ENCODE data around the gene CCDC159.
"Not testable (repeated sequence)": the region's sequence is repeated elsewhere in the genome, so short reads cannot be mapped to it uniquely, and the experiment has no call there.

Gene CCDC159

GRCh38 chr19:11365557-11366117, 19.3 kb downstream of the CCDC159 start:
- no peak for DNase-seq (ENCODE audit: low read depth, low spot score)

GRCh38 chr19:11367528-11367927, 21.2 kb downstream of the CCDC159 start:
- no peak for DNase-seq (ENCODE audit: low read depth, low spot score)

- no peak for DNase-seq (ENCODE audit: low read depth, low spot score)
Observed at GRCh38 chr19:11370744-11371143, 24.4 kb downstream of the CCDC159 start.

DNA sequence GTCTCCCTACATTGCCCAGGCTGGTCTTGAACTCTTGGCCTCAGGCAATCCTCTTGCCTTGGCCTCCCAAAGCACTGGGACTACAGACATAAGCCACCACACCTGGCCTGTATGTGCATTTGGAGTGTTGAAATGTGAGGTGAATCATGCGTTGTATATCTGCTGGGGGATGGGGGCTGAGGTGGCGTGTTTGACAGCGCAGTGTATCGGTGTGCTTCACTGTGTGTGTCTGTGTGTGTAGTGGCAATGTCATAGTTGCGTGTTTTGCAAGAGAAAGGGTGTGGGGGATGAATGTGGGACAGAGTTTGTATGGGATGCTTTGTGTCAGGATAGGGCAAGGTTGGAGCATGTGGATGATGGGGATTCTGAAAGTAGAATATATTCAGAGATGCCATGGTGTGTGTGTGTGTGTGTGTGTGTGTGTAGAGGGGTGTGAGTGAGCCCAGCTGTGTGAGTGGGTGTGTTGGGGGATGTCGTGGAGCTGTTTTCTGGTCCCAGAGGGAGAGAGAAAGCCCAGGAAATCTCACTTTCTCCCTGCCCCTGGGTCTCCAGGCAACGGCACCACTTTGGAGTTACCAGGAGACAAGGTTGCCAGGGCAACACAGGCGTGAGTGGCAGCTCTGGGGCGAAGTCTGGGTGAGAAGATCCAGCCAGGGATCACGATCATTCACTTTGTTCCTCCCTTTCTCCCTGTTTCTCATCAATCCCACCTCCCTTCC, 27.0 kb downstream of the CCDC159 start:
- no peak for DNase-seq (ENCODE audit: low read depth, low spot score)

GRCh38 chr19:11373885-11374432, 27.6 kb downstream of the CCDC159 start:
- no peak for DNase-seq (ENCODE audit: low read depth, low spot score)

- DNase-seq (ENCODE audit: low read depth, low spot score): peak; percentile 97
Observed at GRCh38 chr19:11374433-11375142, 28.3 kb downstream of the CCDC159 start, which contains the start of gene SWSAP1. Gene SWSAP1, plus strand, starts transcription at chr19:11374666. Its CDS starts 15 bp downstream, at chr19:11374681.

DNA sequence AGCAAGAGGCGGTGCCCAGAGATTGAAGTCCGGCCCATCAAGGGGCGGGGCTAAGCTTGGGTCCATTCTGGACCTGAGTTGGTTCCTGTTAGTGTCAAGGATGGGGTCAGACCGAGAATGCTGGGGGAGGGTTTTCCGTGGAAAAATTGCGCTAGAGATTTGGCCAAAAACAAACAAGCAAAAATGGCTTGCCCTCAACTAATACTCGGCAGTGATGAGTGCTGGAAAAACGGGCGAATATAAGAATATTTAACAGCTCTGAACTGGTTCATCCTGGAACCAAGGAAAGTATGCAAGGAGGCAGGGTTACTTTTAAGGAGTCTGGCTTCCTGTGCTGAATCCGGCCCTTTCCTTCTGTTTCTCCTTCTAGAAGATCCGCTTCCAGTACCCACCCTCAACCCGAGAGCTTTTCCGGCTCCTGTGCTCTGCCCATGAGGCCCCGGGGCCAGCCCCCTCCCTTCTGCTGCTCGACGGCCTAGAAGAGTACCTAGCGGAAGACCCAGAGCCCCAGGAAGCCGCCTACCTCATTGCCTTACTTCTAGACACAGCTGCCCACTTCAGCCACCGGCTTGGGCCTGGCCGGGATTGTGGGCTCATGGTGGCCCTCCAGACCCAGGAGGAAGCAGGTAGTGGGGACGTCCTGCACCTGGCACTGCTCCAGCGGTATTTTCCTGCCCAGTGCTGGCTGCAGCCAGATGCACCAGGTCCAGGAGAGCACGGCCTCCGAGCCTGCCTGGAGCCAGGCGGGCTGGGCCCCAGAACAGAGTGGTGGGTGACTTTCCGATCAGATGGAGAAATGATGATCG, 29.0 kb downstream of the CCDC159 start:
- peak; percentile 49 for DNase-seq (ENCODE audit: low read depth, low spot score)

DNA sequence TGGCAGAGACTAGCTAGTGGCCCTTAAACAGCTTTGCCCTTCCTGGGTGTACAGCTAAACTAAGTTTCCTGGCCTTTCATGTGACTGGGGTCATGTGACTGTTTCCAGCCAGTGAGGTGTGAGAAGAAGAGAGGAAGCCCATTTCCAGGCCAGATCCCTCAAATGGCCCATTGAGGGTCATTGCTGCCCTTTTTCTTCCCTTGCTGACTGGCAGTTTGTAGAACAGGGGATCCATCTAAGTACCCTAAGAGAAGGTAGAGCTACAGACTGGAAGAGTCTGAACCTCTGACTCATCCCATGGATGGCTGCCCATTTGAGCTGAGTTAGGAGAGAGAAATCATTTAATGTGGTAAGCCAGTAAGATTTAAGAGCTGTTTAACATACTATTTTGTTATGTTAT, 30.9 kb downstream of the CCDC159 start:
- DNase-seq (ENCODE audit: low read depth, low spot score): no peak

DNA sequence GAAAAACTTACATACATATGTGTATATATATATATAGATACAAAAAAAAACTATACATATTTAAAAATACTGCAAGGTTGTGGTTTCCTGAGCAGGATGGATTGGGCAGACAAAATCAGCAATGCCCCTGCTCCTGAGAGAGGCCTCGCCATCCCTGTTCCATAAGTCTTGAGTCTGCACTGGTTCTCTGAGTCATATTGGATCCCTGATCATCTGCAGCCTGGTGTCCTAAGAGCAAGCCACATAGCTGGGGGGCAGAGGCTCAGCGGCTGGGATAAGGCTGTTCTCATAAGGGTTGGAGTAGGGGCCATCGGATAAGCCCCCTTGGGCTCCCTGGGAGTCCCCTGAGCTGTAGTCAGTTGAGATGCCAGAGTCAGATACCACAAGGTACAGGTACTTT, 31.4 kb downstream of the CCDC159 start:
- no peak for DNase-seq (ENCODE audit: low read depth, low spot score)

- no peak for DNase-seq (ENCODE audit: low read depth, low spot score)
Observed at GRCh38 chr19:11378319-11379189, 32.2 kb downstream of the CCDC159 start.

DNA sequence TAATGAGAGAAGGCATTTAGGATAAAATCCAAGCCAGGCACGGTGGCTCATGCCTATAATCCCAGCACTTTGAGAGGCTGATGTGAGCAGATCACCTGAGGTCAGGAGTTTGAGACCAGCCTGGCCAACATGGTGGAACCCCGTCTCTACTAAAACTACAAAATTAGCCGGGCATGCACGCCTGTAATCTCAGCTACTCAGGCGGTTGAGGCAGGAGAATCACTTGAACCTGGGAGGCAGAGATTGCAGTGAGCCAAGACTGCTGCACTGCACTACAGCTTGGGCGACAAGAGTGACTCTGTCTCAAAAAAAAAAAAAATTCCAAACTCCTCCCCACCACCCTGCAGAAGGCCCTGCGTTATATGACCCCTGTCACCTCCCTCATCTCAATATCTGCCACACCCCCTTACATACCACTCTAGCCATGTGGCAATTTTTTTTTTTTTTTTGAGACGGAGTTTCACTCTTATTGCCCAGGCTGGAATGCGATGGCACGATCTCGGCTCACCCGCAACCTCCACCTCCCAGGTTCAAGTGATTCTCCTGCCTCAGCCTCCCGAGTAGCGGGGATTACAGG, 33.0 kb downstream of the CCDC159 start:
- DNase-seq (ENCODE audit: low read depth, low spot score): not testable (repeated sequence)

- DNase-seq (ENCODE audit: low read depth, low spot score): no peak
Observed at GRCh38 chr19:11379857-11380350, 33.6 kb downstream of the CCDC159 start.

DNA sequence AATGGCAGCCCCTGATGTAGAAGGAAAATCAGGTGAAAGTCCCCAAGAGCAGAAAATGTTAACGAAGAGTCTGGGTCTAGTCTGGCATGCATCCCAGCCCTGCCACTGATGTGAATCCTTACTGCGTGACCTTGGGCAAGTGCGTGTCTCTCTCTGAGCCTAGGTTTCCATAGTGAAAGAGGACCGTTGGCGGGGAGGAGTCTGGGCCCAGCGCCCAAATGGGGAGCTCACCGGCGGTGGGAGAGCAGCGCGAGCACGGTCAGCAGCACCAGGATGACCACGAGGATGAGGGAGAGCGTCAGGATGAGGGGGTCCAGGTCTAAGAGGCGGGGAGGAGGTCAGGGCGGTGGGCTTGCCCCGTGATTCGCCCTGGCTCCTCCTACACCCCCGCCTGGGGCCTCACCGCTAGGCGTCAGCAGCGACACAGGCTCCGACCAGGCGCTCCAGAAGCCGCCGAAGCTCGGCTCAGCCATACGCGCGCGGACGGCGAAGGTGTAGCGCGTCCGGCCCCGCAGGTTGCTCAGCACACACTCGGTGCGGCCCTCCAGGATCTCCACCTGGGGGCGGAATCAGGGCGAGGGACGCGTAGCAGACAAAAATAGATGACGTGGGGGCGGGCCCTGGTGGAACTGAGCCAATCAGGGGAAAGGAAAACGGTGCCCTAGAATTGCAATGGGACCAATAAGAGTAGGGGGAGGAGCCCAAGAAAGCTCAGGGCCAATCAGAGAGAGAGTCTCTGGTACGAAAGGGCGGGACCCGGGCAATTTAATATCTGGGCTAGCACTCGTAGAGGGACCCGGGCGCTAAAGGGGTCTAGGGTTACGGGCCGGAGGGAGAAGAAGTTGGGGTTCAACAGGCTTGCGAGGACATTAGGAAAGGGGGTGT, 34.6 kb downstream of the CCDC159 start:
- DNase-seq (ENCODE audit: low read depth, low spot score): peak; percentile 95

- DNase-seq (ENCODE audit: low read depth, low spot score): no peak
Observed at GRCh38 chr19:11382898-11383705, 36.8 kb downstream of the CCDC159 start.

GRCh38 chr19:11383706-11384048, 37.4 kb downstream of the CCDC159 start:
- no peak for DNase-seq (ENCODE audit: low read depth, low spot score)

- no peak for DNase-seq (ENCODE audit: low read depth, low spot score)
Observed at GRCh38 chr19:11384778-11385129, 38.4 kb downstream of the CCDC159 start.

DNA sequence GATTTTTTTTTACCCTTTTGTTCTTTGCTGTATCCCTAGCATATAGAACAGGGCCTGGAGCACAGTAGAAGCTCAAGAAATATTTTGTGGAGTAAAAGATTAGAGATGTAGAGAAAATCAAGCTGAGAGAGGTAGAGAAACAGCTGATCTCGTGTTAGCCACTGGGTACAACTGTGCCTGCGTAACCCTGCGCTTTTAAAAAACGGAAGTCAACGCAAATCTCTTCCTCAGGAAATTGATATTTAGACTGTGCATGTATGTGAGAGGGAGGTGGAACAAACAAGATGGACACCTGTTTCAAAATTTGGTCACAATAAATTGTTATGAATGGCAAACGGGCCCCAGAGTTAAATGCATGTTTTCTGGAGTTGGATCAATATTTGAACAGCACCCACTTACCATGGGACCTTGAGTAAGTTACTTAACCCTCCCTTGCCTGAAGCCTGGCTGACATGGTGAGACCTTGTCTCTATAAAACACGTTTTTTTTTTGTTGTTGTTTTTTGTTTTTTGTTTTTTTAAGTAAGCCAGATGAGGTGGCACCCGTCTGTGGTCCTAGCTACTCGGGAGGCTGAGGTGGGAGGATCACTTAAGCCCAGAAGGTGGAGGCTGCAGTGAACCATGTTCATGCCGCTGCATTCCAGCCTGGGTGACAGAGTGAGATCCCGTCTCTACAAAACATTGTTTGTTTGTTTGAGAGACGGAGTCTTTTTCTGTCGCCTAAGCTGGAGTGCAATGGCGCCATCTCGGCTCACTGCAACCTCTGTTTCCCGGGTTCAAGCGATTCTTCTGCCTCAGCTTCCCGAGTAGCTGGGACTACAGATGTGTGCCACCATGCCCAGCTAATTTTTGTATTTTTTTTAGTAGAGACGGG, 41.1 kb downstream of the CCDC159 start:
- DNase-seq (ENCODE audit: low read depth, low spot score): no peak
